SW 1271 (cell line): ENCODE results near the gene RCC2.
A peak's percentile ranks its signal among the peaks of the same experiment; 100 is the strongest.
"Not testable (repeated sequence)": the region's sequence is repeated elsewhere in the genome, so short reads cannot be mapped to it uniquely, and the experiment has no call there.

Source experiments
- DNase-seq, 2 experiments: peaks; one replicate each; lab custom pipeline; 2025; lab: John Stamatoyannopoulos, UW

Gene RCC2

DNA sequence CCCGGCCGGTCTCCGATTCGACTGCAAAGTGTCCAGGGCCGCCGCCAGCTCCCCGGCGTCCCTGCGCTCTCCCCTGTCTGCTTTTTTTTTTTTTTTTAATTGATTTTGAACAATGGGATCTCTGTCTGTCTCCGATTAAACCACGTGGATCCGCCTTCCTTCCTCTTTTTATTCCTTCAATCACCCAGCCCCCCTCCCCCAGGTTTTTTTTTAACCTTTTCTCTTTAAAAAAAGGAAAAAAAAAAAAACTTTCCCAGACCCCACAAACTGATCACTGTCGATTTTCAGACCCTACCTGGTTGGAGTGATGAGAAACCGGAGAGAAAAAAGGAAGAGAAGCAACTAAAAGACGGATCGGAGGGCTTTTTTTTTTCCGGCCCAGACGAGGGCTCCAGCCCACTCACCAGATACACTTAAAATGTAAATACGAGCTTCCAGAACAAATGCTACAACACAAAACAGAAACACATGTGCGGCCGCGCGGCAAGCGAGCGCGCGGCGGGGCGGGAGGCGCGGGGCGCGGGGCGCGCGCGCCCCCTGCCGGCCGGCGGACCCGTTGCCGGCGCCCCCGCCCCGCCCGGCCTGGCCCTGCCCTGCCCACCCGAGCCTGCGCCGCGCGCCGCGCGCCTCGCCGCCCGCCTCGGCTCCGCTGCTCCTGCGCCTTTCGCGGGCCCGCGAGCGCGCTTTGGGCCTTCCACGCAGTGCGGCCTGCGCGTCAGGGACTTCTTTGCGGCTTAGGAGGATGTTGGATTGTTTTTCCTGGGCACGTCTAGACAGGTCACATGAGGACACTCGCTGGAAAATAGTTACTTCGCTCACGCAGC is at the start of gene RCC2:
TSS of gene RCC2 (minus strand) at position 428 of the 824 bp plus-strand sequence. CDS start 1,163 bp downstream, outside the sequence.
- peak in 1 of 2 experiments; percentile 63 for DNase-seq

DNA sequence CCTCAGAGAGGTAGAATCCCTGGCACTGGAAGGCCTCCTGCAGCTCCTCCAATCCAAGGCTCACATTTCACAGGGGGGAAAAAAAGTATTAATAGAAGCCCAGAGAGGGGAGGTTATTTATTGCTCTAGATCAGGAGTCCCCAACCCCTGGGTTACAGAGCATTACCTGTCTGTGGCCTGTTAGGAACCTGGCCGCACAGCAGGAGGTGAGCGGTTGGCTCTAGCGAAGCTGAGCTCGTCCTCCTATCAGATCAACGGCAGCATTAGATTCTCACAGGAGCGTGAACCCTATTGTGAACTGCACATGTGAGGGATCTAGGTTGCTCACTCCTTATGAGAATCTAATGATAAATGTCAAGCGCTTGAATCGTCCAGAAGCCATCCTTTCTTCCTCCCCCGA is 46.8 kb upstream of the RCC2 start:
- DNase-seq, result no peak

DNA sequence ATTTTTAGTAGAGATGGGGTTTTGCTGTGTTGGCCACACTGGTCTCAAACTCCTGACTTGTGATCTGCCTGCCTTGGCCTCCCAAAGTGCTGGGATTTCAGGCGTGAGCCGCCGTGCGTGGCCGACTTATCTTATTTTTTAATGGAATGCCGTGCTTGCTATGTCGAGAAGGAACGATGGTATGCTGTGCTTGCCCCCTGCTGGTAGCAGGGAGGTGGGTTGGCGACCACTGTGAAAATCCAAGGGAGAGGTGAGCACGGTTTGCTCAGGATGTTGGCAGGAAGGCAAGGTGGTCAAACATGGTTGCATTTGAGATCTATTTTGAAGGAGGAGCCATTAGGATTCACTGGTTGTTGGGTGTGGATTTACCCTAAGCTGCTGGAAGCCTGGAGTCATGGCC is 45.8 kb upstream of the RCC2 start:
- DNase-seq, result no peak

DNA sequence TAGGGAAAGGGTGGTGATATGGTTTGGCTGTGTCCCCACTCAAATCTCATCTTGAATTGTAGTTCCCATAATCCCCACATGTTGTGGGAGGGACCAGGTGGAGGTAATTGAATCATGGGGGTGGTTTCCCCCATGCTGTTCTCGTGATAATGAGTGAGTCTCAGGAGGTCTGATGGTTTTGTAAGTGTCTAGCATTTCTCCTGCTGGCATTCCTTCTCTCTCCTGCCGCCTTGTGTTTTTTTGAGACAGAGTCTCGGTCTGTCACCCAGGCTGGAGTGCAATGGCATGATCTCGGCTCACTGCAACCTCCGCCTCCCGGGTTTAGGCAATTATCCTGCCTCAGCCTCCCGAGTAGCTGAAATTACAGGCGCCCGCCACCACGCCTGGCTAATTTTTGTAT is 42.5 kb upstream of the RCC2 start:
- DNase-seq, result not testable (repeated sequence)

DNA sequence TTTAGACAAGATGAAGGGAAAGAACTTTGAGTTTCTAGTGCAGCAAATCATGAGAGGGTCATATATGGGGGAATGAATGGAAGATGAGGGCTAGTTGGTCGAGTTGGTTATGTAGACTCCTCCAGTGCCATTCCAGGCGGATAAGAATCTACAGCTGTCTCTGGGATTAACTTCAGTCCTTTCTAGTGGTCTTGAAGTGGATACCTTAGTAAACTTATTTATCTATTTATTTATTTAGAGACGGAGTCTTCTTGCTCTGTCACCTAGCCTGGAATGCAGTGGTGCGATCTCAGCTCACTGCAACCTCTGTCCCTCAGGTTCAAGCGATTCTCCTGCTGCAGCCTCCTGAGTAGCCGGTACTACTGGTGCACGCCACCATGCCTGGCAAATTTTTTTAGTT is 41.4 kb upstream of the RCC2 start:
- DNase-seq, result no peak

DNA sequence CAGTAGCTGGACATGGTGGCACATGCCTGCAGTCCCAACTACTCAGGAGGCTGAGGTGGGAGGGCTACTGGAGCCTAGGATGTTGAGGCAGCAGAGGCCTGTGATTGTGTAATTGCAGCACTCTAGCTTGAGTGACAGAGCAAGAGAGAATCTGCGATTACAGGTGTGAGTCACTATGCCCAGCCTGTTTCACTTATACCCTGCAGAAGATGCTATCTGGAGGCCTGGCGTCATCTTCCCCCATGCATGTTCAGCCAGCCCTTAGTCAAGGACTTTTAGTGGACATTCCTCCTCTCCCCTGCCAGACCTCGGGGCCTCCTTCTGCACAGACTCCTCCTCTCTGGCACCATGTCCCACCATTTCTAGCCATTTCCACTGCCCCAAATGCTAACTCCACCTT is 36.3 kb upstream of the RCC2 start:
- no peak for DNase-seq

DNA sequence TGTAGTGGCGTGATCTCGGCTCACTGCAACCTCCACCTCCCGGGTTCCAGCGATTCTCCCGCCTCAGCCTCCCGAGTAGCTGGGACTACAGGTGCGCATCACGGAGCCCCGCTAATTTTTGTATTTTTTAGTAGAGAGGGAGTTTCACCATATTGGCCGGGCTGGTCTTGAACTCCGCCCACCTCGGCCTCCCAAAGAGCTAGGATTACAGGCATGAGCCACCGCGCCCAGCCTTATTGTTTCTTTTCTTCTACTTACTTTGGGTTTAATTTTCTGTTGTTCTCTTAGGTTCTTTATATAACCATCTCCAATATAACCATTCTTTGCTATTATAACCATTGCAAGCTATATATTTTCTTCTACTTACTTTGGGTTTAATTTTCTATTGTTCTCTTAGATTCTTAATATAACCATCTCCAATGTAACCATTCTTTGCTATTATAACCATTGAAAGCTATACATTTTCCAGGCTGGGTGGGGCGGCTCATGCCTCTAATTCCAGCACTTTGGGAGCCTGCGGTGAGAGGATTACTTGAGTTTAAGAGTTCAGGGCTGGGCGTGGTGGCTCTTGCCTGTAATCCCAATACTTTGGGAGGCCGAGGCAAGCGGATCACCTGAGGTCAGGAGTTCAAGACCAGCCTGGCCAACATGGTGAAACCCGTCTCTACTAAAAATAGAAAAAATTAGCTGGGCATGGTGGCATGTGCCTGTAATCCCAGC is 35.5 kb upstream of the RCC2 start:
- not testable (repeated sequence) for DNase-seq

DNA sequence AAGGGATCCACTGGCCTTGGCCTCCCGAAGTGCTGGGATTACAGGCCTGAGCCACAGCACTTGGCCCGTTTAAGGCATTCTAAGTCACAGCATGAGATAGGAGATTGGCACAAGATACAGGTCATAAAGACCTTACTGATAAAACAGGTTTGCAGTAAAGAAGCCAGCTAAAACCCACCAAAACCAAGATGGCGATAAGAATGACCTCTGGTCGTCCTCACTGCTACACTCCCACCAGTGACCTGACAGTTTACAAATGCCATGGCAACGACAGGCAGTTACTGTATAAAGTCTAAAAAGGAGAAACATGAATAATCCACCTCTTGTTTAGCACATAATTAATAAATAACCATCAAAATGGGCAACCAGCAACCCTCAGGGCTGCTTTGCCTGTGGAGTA is 33.3 kb upstream of the RCC2 start:
- DNase-seq, result no peak

DNA sequence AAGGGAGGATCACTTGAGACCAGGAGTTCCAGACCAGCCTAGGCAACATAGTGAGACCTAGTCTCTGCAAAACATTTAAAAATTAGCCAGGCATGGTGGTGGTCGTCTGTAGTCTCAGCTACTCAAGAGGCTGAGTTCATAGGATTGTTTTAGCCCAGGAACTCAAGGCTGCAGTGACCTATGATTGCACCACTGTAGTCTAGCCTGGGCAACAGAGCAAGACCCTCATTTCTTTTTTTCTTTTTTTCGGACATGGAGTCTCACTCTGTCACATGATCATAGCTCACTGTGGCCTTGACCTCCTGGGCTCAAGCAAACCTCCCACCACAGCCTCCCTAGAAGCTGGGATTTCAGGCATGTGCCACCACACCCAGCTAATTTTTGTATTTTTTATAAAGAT is 31.9 kb upstream of the RCC2 start:
- DNase-seq, result no peak

DNA sequence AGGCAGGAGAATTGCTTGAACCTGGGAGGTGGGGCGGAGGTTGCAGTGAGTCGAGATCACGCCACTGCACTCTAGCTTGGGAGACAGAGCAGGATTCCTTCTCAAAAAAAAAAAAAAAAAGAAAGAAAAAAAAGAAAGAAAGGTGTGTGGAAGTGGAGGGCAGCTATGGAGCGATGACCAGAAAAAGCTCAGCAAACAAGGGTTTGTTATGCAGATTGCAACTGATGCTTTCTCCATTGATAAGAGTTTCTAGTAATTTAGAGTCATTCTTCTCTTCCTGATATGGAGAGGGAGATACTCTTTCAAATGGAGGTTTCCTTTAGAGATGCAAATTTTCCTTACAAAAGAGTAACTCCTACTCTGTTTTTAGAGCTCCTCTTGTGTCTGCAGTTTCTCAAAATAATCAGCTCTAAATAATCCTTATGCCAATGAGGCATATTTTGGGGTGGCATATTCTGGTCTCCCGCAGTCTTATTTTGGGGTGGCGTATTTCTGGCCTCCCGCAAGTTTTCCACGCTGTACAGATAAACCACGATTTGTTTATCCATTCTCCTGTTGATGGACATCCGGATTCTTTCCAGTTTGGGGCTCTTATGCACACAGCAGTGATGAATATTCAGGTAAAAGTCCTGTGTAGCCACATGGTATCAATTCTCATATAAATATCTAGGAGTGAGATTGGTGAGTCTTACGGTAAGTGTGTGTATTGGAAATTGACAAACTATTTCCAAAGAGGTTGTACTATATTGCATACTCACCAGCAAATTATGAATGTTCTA is 30.7 kb upstream of the RCC2 start:
- DNase-seq, result no peak

DNA sequence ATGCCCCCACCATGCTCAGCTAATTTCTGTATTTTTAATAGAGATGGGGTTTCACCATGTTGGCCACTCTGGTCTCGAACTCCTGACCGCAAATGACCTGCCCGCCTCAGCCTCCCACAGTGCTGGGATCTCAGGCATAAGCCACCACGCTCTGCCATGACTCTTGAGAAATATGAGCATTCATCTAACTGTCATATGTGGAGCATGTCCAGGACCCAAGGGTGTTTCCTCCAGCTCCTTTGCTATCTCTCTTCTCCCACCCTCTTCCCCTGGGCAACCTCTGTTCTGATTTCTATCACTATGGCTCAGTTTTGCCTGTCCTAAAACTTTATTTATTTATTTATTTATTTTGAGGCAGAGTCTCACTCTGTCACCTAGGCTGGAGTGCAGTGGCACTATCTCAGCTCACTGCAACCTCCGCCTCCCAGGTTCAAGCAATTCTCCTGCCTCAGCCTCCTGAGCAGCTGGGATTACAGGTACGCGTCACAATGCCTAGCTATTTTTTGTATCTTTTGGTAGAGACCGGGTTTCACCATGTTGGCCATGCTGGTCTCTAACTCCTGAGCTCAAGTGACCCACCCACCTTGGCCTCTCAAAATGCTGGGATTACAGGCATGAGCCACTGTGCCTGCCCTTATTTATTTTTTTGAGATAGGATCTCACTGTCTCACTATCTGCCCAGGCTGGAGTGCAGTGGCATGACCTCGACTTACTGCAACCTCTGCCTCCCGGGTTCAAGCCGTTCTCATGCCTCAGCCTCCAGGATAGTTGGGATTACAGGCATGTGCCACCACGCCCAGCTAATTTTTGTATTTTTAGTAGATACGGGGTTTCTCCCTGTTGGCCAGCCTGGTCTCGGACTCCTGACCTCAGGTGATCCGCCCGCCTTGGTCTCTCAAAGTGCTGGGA is 29.1 kb upstream of the RCC2 start:
- not testable (repeated sequence) for DNase-seq

DNA sequence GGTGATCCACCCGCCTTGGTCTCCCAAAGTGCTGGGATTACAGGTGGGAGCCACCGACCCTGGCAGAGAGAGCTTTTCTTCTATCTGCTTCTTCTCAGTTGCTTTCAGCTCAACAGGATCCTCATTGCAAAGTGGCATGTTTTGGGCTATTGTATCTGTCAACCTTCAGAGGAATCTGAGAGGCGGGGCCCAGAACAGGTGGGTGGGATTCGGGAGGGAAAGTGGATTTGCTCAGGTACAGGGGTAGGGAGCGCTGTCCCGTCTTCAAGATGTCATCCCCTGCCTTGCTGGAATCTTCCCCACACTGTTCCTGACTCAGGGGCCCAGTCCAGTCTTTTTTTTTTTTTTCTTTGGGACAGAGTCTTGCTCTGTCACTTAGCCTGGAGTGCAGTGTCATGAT is 26.9 kb upstream of the RCC2 start:
- DNase-seq, result no peak

DNA sequence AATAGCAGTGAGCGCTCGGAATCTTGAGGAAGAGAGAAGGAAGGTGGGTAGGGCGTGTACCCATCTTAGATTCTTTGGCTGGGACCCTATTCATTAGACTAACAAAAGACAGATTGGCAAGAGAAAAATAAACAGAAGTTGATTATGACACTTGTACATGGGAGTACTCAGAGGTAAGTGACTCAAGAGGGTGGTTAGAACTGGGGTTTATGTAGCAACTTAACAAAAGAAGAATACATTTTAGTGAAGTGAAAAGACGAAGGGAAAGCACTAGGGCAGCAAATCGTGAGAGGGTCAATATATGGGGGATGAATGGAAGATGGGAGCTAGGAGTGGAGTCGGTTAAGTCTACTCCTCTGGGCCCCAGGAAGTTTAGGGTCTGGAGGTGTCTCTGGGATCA is 25.8 kb upstream of the RCC2 start:
- no peak for DNase-seq

DNA sequence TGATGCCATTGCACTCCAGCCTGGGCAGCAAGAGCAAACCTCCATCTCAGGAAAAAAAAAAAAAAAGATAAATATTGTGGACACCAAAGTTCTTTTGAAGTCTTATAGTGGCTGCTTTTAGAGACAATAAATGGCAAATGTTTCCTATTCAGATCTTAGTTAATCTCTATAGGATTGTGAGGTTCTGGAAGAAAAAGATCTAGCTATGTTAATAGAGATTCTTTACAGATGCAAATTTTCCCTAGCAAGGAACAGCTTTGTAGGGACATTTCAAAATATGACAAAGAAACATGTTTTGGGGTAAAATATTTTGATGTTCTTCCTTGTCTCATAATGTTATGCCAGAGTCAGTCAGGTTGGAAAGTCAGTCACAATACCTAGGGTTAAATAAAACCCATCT is 24.5 kb upstream of the RCC2 start:
- DNase-seq, result no peak

DNA sequence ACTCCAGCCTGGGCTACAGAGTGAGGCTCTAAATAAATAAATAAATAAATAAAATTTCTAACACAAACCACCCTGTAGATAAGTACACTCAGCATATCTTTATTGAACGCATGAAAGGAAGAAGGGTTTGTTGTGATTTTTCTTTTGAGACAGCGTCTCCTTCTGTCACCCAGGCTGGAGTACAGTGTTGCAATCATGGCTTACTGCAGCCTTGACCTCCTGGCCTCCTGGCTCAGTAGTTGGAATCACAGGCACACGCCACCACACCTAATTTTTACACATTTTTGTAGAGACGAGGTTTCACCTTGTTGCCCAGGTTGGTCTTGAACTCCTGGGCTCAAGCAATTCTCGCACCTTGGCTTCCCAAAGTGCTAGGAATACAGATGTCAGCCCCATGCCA is 23.2 kb upstream of the RCC2 start:
- no peak for DNase-seq

DNA sequence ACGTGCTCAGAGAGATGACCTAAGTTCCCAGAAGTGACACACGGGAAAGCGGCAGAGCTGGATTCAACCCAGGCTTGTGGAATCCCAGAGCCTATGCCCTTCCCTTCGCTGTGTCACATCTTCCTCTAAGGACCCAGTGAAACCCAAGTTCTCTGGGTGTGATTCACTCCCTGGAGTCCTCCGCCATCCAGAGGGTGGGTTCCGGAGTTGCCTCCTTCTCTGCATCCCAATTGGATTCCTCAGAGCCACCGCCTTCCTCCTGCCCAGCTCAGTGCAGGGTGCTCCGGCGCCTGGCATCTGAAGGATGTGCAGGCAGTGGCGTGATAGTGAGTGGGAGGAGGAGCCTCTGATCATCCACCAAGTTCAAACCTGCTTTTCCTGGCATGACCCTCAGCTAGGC is 20.7 kb upstream of the RCC2 start:
- no peak for DNase-seq

DNA sequence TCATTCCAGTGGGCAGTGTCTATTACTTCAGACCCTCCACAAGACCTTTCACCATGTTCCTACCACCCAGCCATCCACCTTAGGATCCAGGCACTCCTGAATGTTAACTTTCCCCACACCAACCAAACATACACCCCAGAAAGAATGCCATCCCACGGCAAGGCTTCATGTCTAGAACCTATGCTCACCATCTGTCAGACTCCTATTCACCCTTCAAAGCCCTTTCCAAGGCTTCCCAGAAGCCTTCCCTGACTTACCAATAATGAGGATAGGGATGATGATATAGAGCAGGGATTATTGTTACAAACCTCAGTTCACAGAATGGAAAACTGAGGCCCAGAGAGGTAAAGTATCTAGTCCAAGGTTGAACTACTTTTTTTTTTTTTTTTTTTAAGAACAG is 19.3 kb upstream of the RCC2 start:
- DNase-seq, result no peak

DNA sequence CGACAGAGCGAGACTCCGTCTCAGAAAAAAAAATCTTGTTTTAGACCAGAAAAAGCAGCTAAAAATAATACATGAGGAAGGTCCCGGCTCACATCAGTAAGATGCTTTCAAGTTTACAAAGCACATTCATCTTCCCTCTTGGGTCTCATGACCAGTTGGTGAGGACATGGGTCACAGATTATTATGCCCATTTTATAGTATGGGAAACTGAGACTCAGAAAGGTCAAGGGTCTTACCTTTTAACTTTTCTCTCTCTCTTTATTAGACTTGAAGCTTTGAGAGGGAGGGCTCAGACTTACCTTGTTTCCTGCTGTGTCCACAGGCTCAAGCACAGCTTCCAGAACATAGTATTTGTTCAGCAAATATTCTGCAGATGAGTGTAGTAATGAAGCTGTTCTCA is 13.2 kb upstream of the RCC2 start:
- no peak for DNase-seq

DNA sequence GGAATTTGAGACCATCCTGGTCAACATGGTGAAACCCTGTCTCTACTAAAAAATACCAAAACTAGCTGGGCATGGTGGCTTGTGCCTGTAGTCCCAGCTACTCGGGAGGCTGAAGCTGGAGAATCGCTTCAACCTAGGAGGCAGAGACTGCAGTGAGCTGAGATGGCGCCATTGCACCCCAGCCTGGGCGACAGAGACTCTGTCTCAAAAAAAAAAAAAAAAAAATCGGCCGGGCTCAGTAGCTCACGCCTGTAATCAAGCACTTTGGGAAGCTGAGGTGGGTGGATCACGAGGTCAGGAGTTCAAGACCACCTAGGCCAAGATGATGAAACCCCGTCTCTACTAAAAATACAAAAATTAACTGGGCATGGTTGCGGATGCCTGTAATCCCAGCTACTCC is 12.7 kb upstream of the RCC2 start:
- DNase-seq, result not testable (repeated sequence)

DNA sequence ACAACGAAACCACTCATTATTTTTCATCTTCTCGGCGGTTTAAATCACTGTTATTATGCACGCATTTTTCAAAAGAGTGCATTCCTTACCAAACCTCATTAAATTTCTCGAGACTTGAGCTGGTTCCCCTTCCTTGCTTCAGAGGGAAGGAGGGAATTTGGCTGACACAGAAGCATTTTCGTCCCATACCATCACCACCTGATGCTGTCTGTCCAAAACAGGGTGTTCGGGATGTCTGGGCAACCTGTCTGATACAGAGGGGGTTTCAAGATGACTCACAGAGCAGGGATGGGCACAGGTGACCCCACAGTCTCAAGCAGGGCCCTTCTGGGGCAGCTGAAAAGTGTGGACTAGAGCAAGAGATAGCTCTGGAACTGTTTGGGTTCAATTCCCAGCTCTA is 12.3 kb upstream of the RCC2 start:
- no peak for DNase-seq

DNA sequence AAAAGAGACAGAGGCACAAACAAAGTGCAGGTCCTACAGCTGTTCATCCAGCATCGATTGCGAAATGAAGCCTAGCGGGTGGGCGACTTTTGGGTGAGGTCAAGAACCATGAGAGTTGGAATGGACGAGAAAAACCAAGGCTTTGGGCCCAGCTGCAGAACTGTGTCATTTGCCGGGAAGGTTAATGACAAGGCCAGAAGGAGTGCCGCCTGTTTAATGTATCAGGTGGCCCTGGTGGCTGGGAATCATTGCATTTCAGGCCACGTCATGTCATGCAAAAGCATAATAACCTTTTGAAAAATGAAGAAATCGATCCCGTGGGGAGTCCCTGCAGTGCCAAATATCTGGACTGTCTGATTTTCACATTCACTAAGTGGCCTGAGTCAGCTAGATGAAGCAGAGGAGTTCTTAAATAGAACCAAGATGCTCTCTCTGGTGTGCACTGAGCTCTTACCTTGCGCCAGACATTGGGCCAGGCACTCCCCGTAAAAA is 8.1 kb upstream of the RCC2 start:
- DNase-seq, result no peak

DNA sequence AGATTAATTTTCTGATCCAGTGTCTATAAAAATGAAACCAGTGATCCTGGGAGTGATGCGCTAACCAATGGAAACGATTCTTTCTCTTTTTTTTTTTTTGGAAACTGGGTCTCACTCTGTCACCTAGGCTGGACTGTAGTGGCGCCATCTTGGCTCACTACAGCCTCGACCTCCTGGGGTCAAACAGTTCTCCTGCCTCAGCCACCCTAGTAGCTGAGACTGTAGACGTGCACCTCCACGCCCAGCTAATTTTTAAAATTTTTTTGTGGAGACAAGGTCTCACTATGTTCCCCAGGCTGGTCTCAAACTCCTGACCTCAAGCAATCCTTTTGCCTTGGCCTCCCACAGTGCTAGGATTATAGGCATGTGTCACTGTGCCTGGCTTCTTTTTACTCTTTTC is 3.4 kb upstream of the RCC2 start:
- no peak for DNase-seq
